Amniotic epithelial cell (primary cell): ENCODE measurements around the gene UBE3D.
"Not testable (repeated sequence)": the region's sequence is repeated elsewhere in the genome, so short reads cannot be mapped to it uniquely, and the experiment has no call there.

Experiments used
- DNase-seq: peaks from one replicate; pipeline ENCODE4 v3.0.0-alpha.2; 2010; ENCODE audit warnings: low read depth

Gene UBE3D

GRCh38 chr6:82978362-82978945, 87.2 kb downstream of the UBE3D start:
- DNase-seq, result no peak

GRCh38 chr6:82976179-82976578, 89.5 kb downstream of the UBE3D start:
- DNase-seq, result no peak

GRCh38 chr6:82971877-82972460, 93.7 kb downstream of the UBE3D start:
- peak; percentile 52 for DNase-seq

GRCh38 chr6:82970839-82971238, 94.8 kb downstream of the UBE3D start:
- DNase-seq, result no peak

- DNase-seq, result no peak
Observed at GRCh38 chr6:82968708-82969107, 96.9 kb downstream of the UBE3D start.

GRCh38 chr6:82963191-82963925, 102.3 kb downstream of the UBE3D start:
- no peak for DNase-seq

GRCh38 chr6:82959385-82959941, 106.2 kb downstream of the UBE3D start:
- DNase-seq, result peak; percentile 64

- no peak for DNase-seq
Observed at GRCh38 chr6:82958551-82958950, 107.1 kb downstream of the UBE3D start.

- no peak for DNase-seq
Observed at GRCh38 chr6:82957868-82958245, 107.8 kb downstream of the UBE3D start.

- peak; percentile 25 for DNase-seq
Observed at GRCh38 chr6:82957171-82957867, 108.3 kb downstream of the UBE3D start.

GRCh38 chr6:82955841-82956240, 109.8 kb downstream of the UBE3D start:
- peak; percentile 81 for DNase-seq

GRCh38 chr6:82954937-82955577, 110.6 kb downstream of the UBE3D start:
- peak; percentile 67 for DNase-seq

GRCh38 chr6:82954356-82954755, 111.3 kb downstream of the UBE3D start:
- no peak for DNase-seq

GRCh38 chr6:82953871-82954270, 111.8 kb downstream of the UBE3D start:
- peak; percentile 52 for DNase-seq

- DNase-seq, result no peak
Observed at GRCh38 chr6:82951935-82952334, 113.7 kb downstream of the UBE3D start.

- peak; percentile 22 for DNase-seq
Observed at GRCh38 chr6:82951389-82951788, 114.3 kb downstream of the UBE3D start.

GRCh38 chr6:82930915-82931314, 134.7 kb downstream of the UBE3D start:
- not testable (repeated sequence) for DNase-seq

- peak; percentile 58 for DNase-seq
Observed at GRCh38 chr6:82924799-82925535, 140.7 kb downstream of the UBE3D start.

GRCh38 chr6:82921258-82921657, 144.4 kb downstream of the UBE3D start:
- DNase-seq, result no peak

- DNase-seq, result peak; percentile 17
Observed at GRCh38 chr6:82917346-82918064, 148.1 kb downstream of the UBE3D start.

- no peak for DNase-seq
Observed at GRCh38 chr6:82915666-82916065, 150.0 kb downstream of the UBE3D start.
